Loucy (cell line): Measurements from ENCODE around the gene JMJD4.

Experiments
- H2AFZ ChIP-seq: fragments of 200-600 bp; sonication (generic); 2 replicates; pipeline ENCODE4 v1.6.0; 2016; ENCODE audit warnings: antibody characterized with exemption, mild to moderate bottlenecking, low read length, moderate library complexity
- H3F3A ChIP-seq: fragments of 200-600 bp; 2 replicates; pipeline ENCODE4 v1.6.0; 2016; ENCODE audit warnings: antibody characterized with exemption, low read depth, mild to moderate bottlenecking
- H3K27me3 ChIP-seq: fragments of 200-600 bp; sonication (generic); 2 replicates; pipeline ENCODE4 v1.6.1; 2014; ENCODE audit warnings: low read length, mild to moderate bottlenecking; ENCODE audit not compliant: insufficient read depth, poor library complexity, severe bottlenecking
- H3K36me3 ChIP-seq: fragments of 200-600 bp; sonication (generic); 2 replicates; pipeline ENCODE4 v1.6.1; 2016; ENCODE audit warnings: low read length; ENCODE audit not compliant: insufficient read depth
- H3K4me1 ChIP-seq: fragments of 200-600 bp; sonication (generic); 2 replicates; pipeline ENCODE4 v1.5.1; 2014; ENCODE audit warnings: low read length, mild to moderate bottlenecking; ENCODE audit not compliant: insufficient read depth, poor library complexity, severe bottlenecking
- H3K4me2 ChIP-seq: fragments of 200-600 bp; sonication (generic); 2 replicates; pipeline ENCODE4 v1.6.0; 2014; ENCODE audit warnings: antibody characterized with exemption, low read length, low read depth, mild to moderate bottlenecking; ENCODE audit not compliant: poor library complexity, severe bottlenecking
- H3K4me3 ChIP-seq: fragments of 200-600 bp; sonication (generic); 2 replicates; pipeline ENCODE4 v1.5.1; 2014; ENCODE audit warnings: low read length, mild to moderate bottlenecking, mixed read lengths; ENCODE audit not compliant: poor library complexity, severe bottlenecking
- H3K79me2 ChIP-seq: fragments of 200-600 bp; sonication (generic); 2 replicates; pipeline ENCODE4 v1.6.1; 2014; ENCODE audit warnings: low read length; ENCODE audit not compliant: insufficient read depth
- H3K9ac ChIP-seq: fragments of 200-600 bp; sonication (generic); 2 replicates; pipeline ENCODE4 v1.6.0; 2014; ENCODE audit warnings: mild to moderate bottlenecking, low read depth, low read length, moderate library complexity; ENCODE audit not compliant: poor library complexity, severe bottlenecking
- H3K9me2 ChIP-seq: fragments of 200-600 bp; sonication (generic); replicated peaks from 2 replicates; pipeline ENCODE4 v1.6.1; 2016; ENCODE audit warnings: low read depth, low read length, mixed read lengths
- H3K9me3 ChIP-seq: fragments of 200-600 bp; sonication (generic); 2 replicates; pipeline ENCODE4 v1.6.1; 2014; ENCODE audit warnings: mild to moderate bottlenecking, antibody characterized with exemption, low read length, low read depth; ENCODE audit not compliant: insufficient read depth
- H4K20me1 ChIP-seq: fragments of 200-600 bp; sonication (generic); 2 replicates; pipeline ENCODE4 v1.6.0; 2014; ENCODE audit warnings: antibody characterized with exemption, low read length, mild to moderate bottlenecking; ENCODE audit not compliant: insufficient read depth, poor library complexity, severe bottlenecking
- CTCF ChIP-seq: fragments of 200-600 bp; sonication (generic); conservative IDR thresholded peaks from 2 replicates; pipeline ENCODE4 v1.5.1; 2014; ENCODE audit warnings: mild to moderate bottlenecking, antibody characterized with exemption, low read length
- EZH2phosphoT487 ChIP-seq: fragments of 200-600 bp; IDR thresholded peaks from 2 replicates; pipeline ENCODE4 v1.6.1; 2018; ENCODE audit warnings: antibody characterized with exemption, mild to moderate bottlenecking, moderate library complexity, borderline replicate concordance

The JMJD4 gene

GRCh38 chr1:227778401-227778947, 43.4 kb upstream of the JMJD4 start:
- no peaks in the 10 kb centered on the region for H4K20me1 ChIP-seq
- no peaks in the 10 kb centered on the region for H3K79me2 ChIP-seq
- no peak overlapping the region for H3K4me3 ChIP-seq
- H3K9me2 ChIP-seq = no peaks in the 10 kb centered on the region
- no peak overlapping the region for H2AFZ ChIP-seq
- H3K4me1 ChIP-seq = no peaks in the 10 kb centered on the region
- H3K9me3 ChIP-seq = no peaks in the 10 kb centered on the region
- no peak overlapping the region for H3K4me2 ChIP-seq
- no peak overlapping the region for H3K9ac ChIP-seq
- H3K36me3 ChIP-seq = peaks cover 11% of the 10 kb centered on the region; the same call in 1 of the 2 replicates
- TF ChIP-seq CTCF (no peak), EZH2phosphoT487 (no peak)
- no peaks in the 10 kb centered on the region for H3F3A ChIP-seq
- no peaks in the 10 kb centered on the region for H3K27me3 ChIP-seq

GRCh38 chr1:227777646-227778045, 42.5 kb upstream of the JMJD4 start:
- H3K9ac ChIP-seq = no peak overlapping the region
- no peaks in the 10 kb centered on the region for H3K4me1 ChIP-seq
- TF ChIP-seq EZH2phosphoT487 = no peak
- TF ChIP-seq CTCF = no peak
- no peaks in the 10 kb centered on the region for H4K20me1 ChIP-seq
- H3K4me2 ChIP-seq = no peak overlapping the region
- no peaks in the 10 kb centered on the region for H3F3A ChIP-seq
- no peak overlapping the region for H3K4me3 ChIP-seq
- no peaks in the 10 kb centered on the region for H3K79me2 ChIP-seq
- no peaks in the 10 kb centered on the region for H3K27me3 ChIP-seq
- H3K9me3 ChIP-seq = no peaks in the 10 kb centered on the region
- H3K9me2 ChIP-seq = no peaks in the 10 kb centered on the region
- H2AFZ ChIP-seq = no peak overlapping the region
- H3K36me3 ChIP-seq = peaks cover 11% of the 10 kb centered on the region; the same call in 1 of the 2 replicates

- H4K20me1 ChIP-seq = no peaks in the 10 kb centered on the region
- TF ChIP-seq EZH2phosphoT487 = no peak
- TF ChIP-seq CTCF = no peak
- H3K36me3 ChIP-seq = peaks cover 14% of the 10 kb centered on the region; the same call in 1 of the 2 replicates
- no peak overlapping the region for H3K4me3 ChIP-seq
- no peaks in the 10 kb centered on the region for H3K4me1 ChIP-seq
- H3K4me2 ChIP-seq = no peak overlapping the region
- H2AFZ ChIP-seq = no peak overlapping the region
- H3K9me3 ChIP-seq = no peaks in the 10 kb centered on the region
- H3K9me2 ChIP-seq = no peaks in the 10 kb centered on the region
- H3F3A ChIP-seq = no peaks in the 10 kb centered on the region
- H3K79me2 ChIP-seq = no peaks in the 10 kb centered on the region
- no peaks in the 10 kb centered on the region for H3K27me3 ChIP-seq
- H3K9ac ChIP-seq = no peak overlapping the region
These were observed 42.1 kb upstream of the JMJD4 start for GRCh38 chr1:227777156-227777555.
